H9 (cell line): ENCODE results near the gene LGALS9. TPM values are rescaled to one million over a fixed set of nuclear protein-coding genes. Genes with fewer than 3 reads are reported as not detected.

ENCODE experiments used
- DNase-seq: peaks from one replicate; pipeline ENCODE4 v3.0.0-alpha.2; 2017
- H2AFZ ChIP-seq: one replicate; pipeline ENCODE4 v1.6.1; 2013; ENCODE audit warnings: mild to moderate bottlenecking, low read length, control low read depth, moderate library complexity
- H2AK5ac ChIP-seq: 2 replicates; pipeline ENCODE4 v1.6.1; 2013; ENCODE audit warnings: low read length, control low read depth, mixed read lengths; ENCODE audit not compliant: insufficient read length
- H2BK120ac ChIP-seq: one replicate; pipeline ENCODE4 v1.6.1; 2013; ENCODE audit warnings: low read depth, mild to moderate bottlenecking, low read length, control low read depth, inconsistent platforms; ENCODE audit not compliant: poor library complexity, severe bottlenecking
- H2BK12ac ChIP-seq: 2 replicates; pipeline ENCODE4 v1.6.1; 2013; ENCODE audit warnings: low read length, control low read depth, mixed read lengths, low read depth; ENCODE audit not compliant: insufficient read length
- H2BK15ac ChIP-seq: 2 replicates; pipeline ENCODE4 v1.6.1; 2013; ENCODE audit warnings: low read depth, low read length, control low read depth
- H2BK20ac ChIP-seq: one replicate; pipeline ENCODE4 v1.6.1; 2013; ENCODE audit warnings: low read depth, mild to moderate bottlenecking, low read length, control low read depth, inconsistent platforms; ENCODE audit not compliant: poor library complexity, severe bottlenecking
- H2BK5ac ChIP-seq: 2 replicates; pipeline ENCODE4 v1.6.1; 2013; ENCODE audit warnings: low read length, control low read depth, mixed read lengths; ENCODE audit not compliant: insufficient read length
- H3K14ac ChIP-seq: 2 replicates; pipeline ENCODE4 v1.6.1; 2013; ENCODE audit warnings: low read length, control low read depth; ENCODE audit not compliant: insufficient read depth
- H3K18ac ChIP-seq: 2 replicates; pipeline ENCODE4 v1.6.1; 2013; ENCODE audit warnings: low read depth, mild to moderate bottlenecking, mixed read lengths, low read length, control low read depth; ENCODE audit not compliant: insufficient read length
- H3K23ac ChIP-seq: 2 replicates; pipeline ENCODE4 v1.6.1; 2013; ENCODE audit warnings: low read length, control low read depth, mixed read lengths, low read depth; ENCODE audit not compliant: insufficient read length
- H3K23me2 ChIP-seq: 2 replicates; pipeline ENCODE4 v1.6.1; 2013; ENCODE audit warnings: low read depth, mild to moderate bottlenecking, mixed read lengths, low read length, control low read depth; ENCODE audit not compliant: insufficient read length, poor library complexity, severe bottlenecking
- H3K27ac ChIP-seq: 2 replicates; pipeline ENCODE4 v1.5.1; 2013; ENCODE audit warnings: low read length, control low read depth, mixed read lengths, low read depth; ENCODE audit not compliant: insufficient read length
- H3K27me3 ChIP-seq: 2 replicates; pipeline ENCODE4 v1.6.1; 2013; ENCODE audit warnings: low read length, control low read depth, inconsistent platforms; ENCODE audit not compliant: insufficient read depth
- H3K4ac ChIP-seq: 2 replicates; pipeline ENCODE4 v1.6.1; 2013; ENCODE audit warnings: low read depth, mild to moderate bottlenecking, control low read depth, inconsistent platforms, low read length, moderate library complexity
- H3K4me1 ChIP-seq: 2 replicates; pipeline ENCODE4 v1.6.1; 2013; ENCODE audit warnings: low read length, control low read depth, inconsistent platforms; ENCODE audit not compliant: insufficient read depth
- H3K4me2 ChIP-seq: 2 replicates; pipeline ENCODE4 v1.6.1; 2013; ENCODE audit warnings: low read length, control low read depth, mixed read lengths; ENCODE audit not compliant: insufficient read length, insufficient read depth
- H3K56ac ChIP-seq: 2 replicates; pipeline ENCODE4 v1.6.1; 2013; ENCODE audit warnings: low read depth, mild to moderate bottlenecking, mixed read lengths, low read length, control low read depth; ENCODE audit not compliant: insufficient read length
- H3K79me1 ChIP-seq: 2 replicates; pipeline ENCODE4 v1.6.1; 2013; ENCODE audit warnings: low read depth, mild to moderate bottlenecking, moderate library complexity, low read length, control low read depth, inconsistent platforms; ENCODE audit not compliant: insufficient read depth, poor library complexity, severe bottlenecking
- H3K79me2 ChIP-seq: 2 replicates; pipeline ENCODE4 v1.6.1; 2013; ENCODE audit warnings: low read length, control low read depth, inconsistent platforms; ENCODE audit not compliant: insufficient read depth
- H3K9ac ChIP-seq: 2 replicates; pipeline ENCODE4 v1.6.1; 2013; ENCODE audit warnings: low read length, control low read depth, mixed read lengths; ENCODE audit not compliant: insufficient read length; ENCODE audit errors: extremely low read depth
- H3K9me3 ChIP-seq: one replicate; pipeline ENCODE4 v1.6.1; 2013; ENCODE audit warnings: low read depth, low read length, inconsistent platforms; ENCODE audit not compliant: control insufficient read depth
- H3T11ph ChIP-seq: one replicate; pipeline ENCODE4 v1.6.1; 2013; ENCODE audit warnings: mild to moderate bottlenecking, low read length, control low read depth, inconsistent platforms
- H4K20me1 ChIP-seq: one replicate; pipeline ENCODE4 v1.6.1; 2013; ENCODE audit not compliant: control insufficient read depth, insufficient read length, insufficient read depth
- H4K5ac ChIP-seq: 2 replicates; pipeline ENCODE4 v1.6.1; 2013; ENCODE audit warnings: low read depth, mild to moderate bottlenecking, mixed read lengths, low read length, control low read depth; ENCODE audit not compliant: insufficient read length
- H4K8ac ChIP-seq: replicated peaks from 2 replicates; pipeline ENCODE4 v1.6.1; 2013; ENCODE audit warnings: low read length, control low read depth, mixed read lengths, low read depth; ENCODE audit not compliant: insufficient read length
- H4K91ac ChIP-seq: 2 replicates; pipeline ENCODE4 v1.6.1; 2013; ENCODE audit warnings: low read depth, mild to moderate bottlenecking, moderate library complexity, mixed read lengths, low read length, control low read depth; ENCODE audit not compliant: insufficient read length
- H3K27ac Mint-ChIP-seq, 3 experiments: 2 replicates in 2 of 3; 3 replicates in 1 of 3; pipeline ENCODE4 v1.8.0; 2020 to 2021; ENCODE audit warnings: mixed read lengths in 3 of 3, mild to moderate bottlenecking in 1 of 3, moderate library complexity in 1 of 3
- H3K27me3 Mint-ChIP-seq: 2 replicates; pipeline ENCODE4 v1.8.0; 2021; ENCODE audit warnings: low read depth, mild to moderate bottlenecking, moderate library complexity, mixed read lengths
- H3K36me3 Mint-ChIP-seq, 3 experiments: 2 replicates in 2 of 3; 3 replicates in 1 of 3; pipeline ENCODE4 v1.8.0; 2020 to 2021; ENCODE audit warnings: low read depth in 3 of 3, mixed read lengths in 3 of 3; ENCODE audit not compliant: insufficient read depth in 1 of 3
- H3K4me1 Mint-ChIP-seq, 2 experiments: 2 replicates each; pipeline ENCODE4 v1.8.0; 2020; ENCODE audit warnings: mixed read lengths in 2 of 2
- H3K4me3 Mint-ChIP-seq, 2 experiments: 2 replicates in 1 of 2; 3 replicates in 1 of 2; pipeline ENCODE4 v1.8.0; 2020 to 2021; ENCODE audit warnings: mild to moderate bottlenecking in 2 of 2, mixed read lengths in 2 of 2, moderate library complexity in 1 of 2
- H3K9me3 Mint-ChIP-seq, 2 experiments: 2 replicates in 1 of 2; 3 replicates in 1 of 2; pipeline ENCODE4 v1.8.0; 2020; ENCODE audit warnings: mild to moderate bottlenecking in 2 of 2, mixed read lengths in 2 of 2, moderate library complexity in 1 of 2
- CTCF ChIP-seq: fragments of 200-600 bp; sonication (generic); conservative IDR thresholded peaks from 3 replicates; pipeline ENCODE4 v1.8.0; 2021; ENCODE audit warnings: antibody characterized with exemption, mild to moderate bottlenecking
- WGBS: extraction: QIAGEN DNeasy Blood & Tissue Kit; methylation state at CpG from one replicate; pipeline ENCODE4 v1.1.7; 2013; ENCODE audit warnings: missing lambda C conversion rate, low lambda C conversion rate, mixed read lengths; ENCODE audit not compliant: insufficient read length; ENCODE audit errors: extremely low coverage; 5-methylcytosine and 5-hydroxymethylcytosine counted together
- total RNA-seq: library from RNA; stranded (reverse); gene quantifications from 2 replicates; pipeline ENCODE4 v1.2.1, GENCODE V29; 2021

LGALS9 gene
- total RNA-seq, 1 experiment from 2014 or later, result 2.5 TPM

GRCh38 chr17:27597188-27597580, 33.8 kb upstream of the LGALS9 start:
- no peak overlapping the region for H2AK5ac ChIP-seq
- no peak overlapping the region for H2BK20ac ChIP-seq
- H3K9me3 ChIP-seq, result no peaks in the 10 kb centered on the region
- H2AFZ ChIP-seq, result no peak overlapping the region
- H3K23ac ChIP-seq, result no peak overlapping the region
- no peaks in the 10 kb centered on the region for H3K23me2 ChIP-seq
- Mint-ChIP-seq H3K27ac (peak overlapping the region in 1 of 3 experiments; percentile 44; a peak in 1 of 7 replicates), H3K36me3 (peaks cover 9 to 46% (median 22%) of the 10 kb centered on the region in 3 experiments; a peak in 6 of 7 replicates), H3K27me3 (no peaks in the 10 kb centered on the region), H3K4me3 (no peak overlapping the region), H3K4me1 (peaks cover 0 to 4% of the 10 kb centered on the region in 2 experiments; a peak in 1 of 4 replicates), H3K9me3 (no peaks in the 10 kb centered on the region)
- H2BK5ac ChIP-seq, result no peak overlapping the region
- no peak overlapping the region for H3K14ac ChIP-seq
- no CpG with 5 or more reads among the region's 10 CpGs for whole genome bisulfite sequencing
- TF ChIP-seq CTCF, result no peak
- no peak overlapping the region for H3K4me2 ChIP-seq
- H3K79me2 ChIP-seq, result no peaks in the 10 kb centered on the region
- no peaks in the 10 kb centered on the region for H3K4me1 ChIP-seq
- no peak overlapping the region for H3K56ac ChIP-seq
- H4K5ac ChIP-seq, result no peak overlapping the region
- no peak overlapping the region for H2BK15ac ChIP-seq
- H3K18ac ChIP-seq, result no peak overlapping the region
- H2BK12ac ChIP-seq, result no peak overlapping the region
- DNase-seq, result no peak
- H3K27me3 ChIP-seq, result no peaks in the 10 kb centered on the region
- no peak overlapping the region for H3T11ph ChIP-seq
- no peak overlapping the region for H4K91ac ChIP-seq
- no peak overlapping the region for H3K4ac ChIP-seq
- no peaks in the 10 kb centered on the region for H4K20me1 ChIP-seq
- no peaks in the 10 kb centered on the region for H3K79me1 ChIP-seq
- H2BK120ac ChIP-seq, result no peak overlapping the region
- no peak overlapping the region for H3K9ac ChIP-seq
- H4K8ac ChIP-seq, result no peak overlapping the region
- H3K27ac ChIP-seq, result no peak overlapping the region
